ENCODE data around the gene KDM4B.

DNA sequence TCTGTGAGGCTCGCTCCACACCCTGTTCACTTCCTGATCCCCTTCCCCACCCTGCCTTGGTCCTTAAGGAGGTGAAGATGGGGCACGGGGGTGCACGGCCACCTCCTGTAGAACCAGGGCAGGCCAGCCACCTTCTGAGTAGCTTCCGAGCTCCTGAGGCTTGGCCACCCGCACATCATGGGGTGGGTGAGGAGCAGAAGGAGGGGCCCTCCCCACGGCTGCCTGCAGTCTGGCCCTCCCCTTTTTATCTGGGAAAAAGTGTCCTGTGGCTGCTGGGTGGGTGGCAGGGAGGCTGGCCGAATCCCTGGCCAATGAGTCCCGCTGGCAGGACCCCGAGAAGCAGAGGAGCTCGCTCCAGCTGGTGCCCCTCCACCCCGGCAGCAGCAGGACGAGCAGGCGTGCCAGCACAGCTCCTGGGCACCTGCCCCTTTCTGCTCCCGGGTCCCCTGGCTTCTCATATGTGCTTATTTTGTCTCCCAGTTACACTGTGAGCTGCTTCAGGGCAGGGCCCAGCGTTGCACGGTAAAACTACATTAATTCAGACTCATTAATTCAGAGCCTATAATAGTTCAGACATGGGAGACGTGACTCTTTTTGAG is 135.0 kb downstream of the KDM4B start:
- no peak for TF ChIP-seq POLR2AphosphoS5 (IDR thresholded peaks at IDR 0.05; ENCODE audit: low read depth)
- TF ChIP-seq, protein P1, sequence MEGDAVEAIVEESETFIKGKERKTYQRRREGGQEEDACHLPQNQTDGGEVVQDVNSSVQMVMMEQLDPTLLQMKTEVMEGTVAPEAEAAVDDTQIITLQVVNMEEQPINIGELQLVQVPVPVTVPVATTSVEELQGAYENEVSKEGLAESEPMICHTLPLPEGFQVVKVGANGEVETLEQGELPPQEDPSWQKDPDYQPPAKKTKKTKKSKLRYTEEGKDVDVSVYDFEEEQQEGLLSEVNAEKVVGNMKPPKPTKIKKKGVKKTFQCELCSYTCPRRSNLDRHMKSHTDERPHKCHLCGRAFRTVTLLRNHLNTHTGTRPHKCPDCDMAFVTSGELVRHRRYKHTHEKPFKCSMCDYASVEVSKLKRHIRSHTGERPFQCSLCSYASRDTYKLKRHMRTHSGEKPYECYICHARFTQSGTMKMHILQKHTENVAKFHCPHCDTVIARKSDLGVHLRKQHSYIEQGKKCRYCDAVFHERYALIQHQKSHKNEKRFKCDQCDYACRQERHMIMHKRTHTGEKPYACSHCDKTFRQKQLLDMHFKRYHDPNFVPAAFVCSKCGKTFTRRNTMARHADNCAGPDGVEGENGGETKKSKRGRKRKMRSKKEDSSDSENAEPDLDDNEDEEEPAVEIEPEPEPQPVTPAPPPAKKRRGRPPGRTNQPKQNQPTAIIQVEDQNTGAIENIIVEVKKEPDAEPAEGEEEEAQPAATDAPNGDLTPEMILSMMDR (IDR thresholded peaks at IDR 0.05; ENCODE audit: insufficient read depth, low read length), result no peak
- TF ChIP-seq GABPA (IDR thresholded peaks at IDR 0.05; ENCODE audit: low read depth), result no peak
